OCI-LY3 (cell line): ENCODE results near the gene NRF1.

Experiments
- EZH2phosphoT487 ChIP-seq: fragments of 200-600 bp; shearing (Covaris generic); IDR thresholded peaks from 2 replicates; pipeline ENCODE4 v1.6.1; 2018; ENCODE audit warnings: antibody characterized with exemption, mixed run types, low read depth
- TF ChIP-seq, protein P1 (sequence below): fragments of 200-600, 300-600 bp; sonication (generic); IDR thresholded peaks from 2 replicates; pipeline ENCODE4 v1.5.1; 2014; ENCODE audit warnings: antibody characterized with exemption, low read length, low read depth

DNA sequence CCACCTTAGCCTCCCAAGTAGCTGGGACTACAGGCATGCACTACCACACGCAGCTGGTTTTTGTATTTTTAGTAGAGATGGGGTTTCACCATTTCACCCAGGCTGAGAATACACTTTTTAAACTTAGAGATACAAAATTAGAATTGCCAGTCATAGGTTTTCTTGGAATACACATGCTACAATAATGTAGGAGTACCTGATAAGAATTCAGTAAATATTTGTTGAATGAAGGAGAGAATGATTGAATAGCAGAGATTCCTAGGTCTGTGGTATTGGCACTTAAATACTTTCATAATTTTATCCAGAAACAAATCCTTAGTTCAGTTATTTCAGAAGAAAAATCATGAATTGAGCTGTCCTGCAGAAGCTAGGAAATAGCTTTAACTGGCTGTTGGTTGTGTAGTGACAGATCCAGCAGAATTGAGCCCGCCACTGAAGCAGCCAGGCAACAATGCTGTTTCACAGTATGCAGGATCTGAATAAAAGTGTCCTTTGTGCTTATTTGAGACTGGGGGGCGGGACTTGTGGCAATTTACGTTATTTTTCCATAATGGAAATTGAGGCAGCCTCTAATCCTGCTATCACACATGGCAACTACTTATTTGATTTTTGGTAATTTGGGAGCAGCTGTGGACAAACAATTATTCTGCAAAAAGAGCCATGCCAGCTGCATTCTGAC lies 31.5 kb downstream of the NRF1 start:
- TF ChIP-seq, protein P1, sequence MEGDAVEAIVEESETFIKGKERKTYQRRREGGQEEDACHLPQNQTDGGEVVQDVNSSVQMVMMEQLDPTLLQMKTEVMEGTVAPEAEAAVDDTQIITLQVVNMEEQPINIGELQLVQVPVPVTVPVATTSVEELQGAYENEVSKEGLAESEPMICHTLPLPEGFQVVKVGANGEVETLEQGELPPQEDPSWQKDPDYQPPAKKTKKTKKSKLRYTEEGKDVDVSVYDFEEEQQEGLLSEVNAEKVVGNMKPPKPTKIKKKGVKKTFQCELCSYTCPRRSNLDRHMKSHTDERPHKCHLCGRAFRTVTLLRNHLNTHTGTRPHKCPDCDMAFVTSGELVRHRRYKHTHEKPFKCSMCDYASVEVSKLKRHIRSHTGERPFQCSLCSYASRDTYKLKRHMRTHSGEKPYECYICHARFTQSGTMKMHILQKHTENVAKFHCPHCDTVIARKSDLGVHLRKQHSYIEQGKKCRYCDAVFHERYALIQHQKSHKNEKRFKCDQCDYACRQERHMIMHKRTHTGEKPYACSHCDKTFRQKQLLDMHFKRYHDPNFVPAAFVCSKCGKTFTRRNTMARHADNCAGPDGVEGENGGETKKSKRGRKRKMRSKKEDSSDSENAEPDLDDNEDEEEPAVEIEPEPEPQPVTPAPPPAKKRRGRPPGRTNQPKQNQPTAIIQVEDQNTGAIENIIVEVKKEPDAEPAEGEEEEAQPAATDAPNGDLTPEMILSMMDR = no peak
- no peak for TF ChIP-seq EZH2phosphoT487
